Retinal pigment epithelial cell (primary cell): ENCODE data around the gene CFAP61.

ENCODE experiments used
- DNase-seq: peaks from one replicate; pipeline ENCODE4 v3.0.0-alpha.2; 2010; ENCODE audit warnings: low read depth
- H3K4me3 ChIP-seq: 2 replicates; pipeline ENCODE4 v1.5.1; 2011; ENCODE audit warnings: mild to moderate bottlenecking, low read length, control low read depth, moderate library complexity
- CTCF ChIP-seq: conservative IDR thresholded peaks from 2 replicates; pipeline ENCODE4 v1.5.1; 2011; ENCODE audit warnings: low read depth, low read length, control low read depth, inconsistent platforms

The CFAP61 gene

DNA sequence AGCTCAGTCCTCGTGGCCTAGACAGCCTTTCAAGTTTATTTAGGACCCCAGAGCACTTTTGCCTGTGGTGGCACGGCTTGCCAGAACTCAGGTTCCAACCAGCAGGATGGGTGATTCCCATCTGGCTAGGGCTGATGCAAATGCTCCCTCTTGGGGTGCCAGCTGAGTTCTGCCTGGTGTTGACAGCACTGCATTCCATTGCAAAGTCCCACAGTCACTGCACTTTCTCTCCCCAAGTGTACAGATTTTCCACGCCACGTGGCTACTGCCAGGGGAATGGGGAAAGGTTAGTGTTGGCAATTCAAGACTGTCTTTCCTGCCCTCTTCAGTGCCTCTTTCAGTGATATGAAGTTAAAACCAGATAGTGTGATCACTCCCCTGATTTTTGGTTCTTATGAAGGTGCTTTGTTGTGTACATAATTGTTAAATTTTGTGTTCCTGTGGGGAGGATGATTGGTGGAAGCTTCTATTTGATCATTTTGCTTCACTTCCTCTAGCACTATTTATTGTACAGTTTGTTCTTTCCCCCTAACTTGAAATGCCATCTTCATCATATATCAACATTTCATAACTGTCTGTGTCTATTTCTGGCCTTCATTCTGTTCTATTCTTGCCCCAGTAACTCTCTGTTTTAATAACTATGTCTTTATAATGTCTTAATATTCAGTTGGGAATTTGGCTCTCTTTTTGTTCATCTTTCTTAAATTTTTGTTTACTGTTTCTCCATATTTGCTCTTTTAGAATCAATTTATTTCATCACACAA lies 86.2 kb downstream of the CFAP61 start:
- TF ChIP-seq CTCF = no peak
- no peak for DNase-seq
- H3K4me3 ChIP-seq = no peak overlapping the region

- DNase-seq = no peak
- no peak for TF ChIP-seq CTCF
- H3K4me3 ChIP-seq = no peak overlapping the region
These were observed 87.1 kb downstream of the CFAP61 start for GRCh38 chr20:20139403-20139802.

- no peak for TF ChIP-seq CTCF
- no peak overlapping the region for H3K4me3 ChIP-seq
- no peak for DNase-seq
These were observed 90.8 kb downstream of the CFAP61 start for GRCh38 chr20:20143165-20143564.

- no peak for TF ChIP-seq CTCF
- H3K4me3 ChIP-seq = no peak overlapping the region
- DNase-seq = no peak
These were observed 91.3 kb downstream of the CFAP61 start for GRCh38 chr20:20143646-20144045.

- no peak for DNase-seq
- H3K4me3 ChIP-seq = no peak overlapping the region
- no peak for TF ChIP-seq CTCF
These were observed 96.4 kb downstream of the CFAP61 start for GRCh38 chr20:20148779-20149178.

DNA sequence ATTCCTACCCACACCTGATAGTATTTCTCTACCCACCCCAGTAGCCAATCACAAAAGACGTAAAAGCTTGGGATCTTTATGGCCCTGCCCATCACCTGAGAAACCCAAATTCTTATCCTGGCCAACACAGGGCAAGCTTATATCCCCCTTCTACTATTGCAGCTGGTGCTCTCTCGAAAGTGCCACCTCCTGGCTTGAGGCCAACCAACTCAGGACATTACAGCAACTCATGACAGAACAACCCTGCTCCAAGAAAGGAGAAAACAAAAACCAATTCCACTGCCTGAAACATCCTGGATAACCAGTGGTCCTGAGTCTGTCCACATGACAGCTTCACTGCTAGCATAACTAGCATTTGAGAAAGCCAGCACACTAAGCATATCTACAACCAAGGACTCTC lies 97.9 kb downstream of the CFAP61 start:
- no peak overlapping the region for H3K4me3 ChIP-seq
- DNase-seq = no peak
- TF ChIP-seq CTCF = no peak

DNA sequence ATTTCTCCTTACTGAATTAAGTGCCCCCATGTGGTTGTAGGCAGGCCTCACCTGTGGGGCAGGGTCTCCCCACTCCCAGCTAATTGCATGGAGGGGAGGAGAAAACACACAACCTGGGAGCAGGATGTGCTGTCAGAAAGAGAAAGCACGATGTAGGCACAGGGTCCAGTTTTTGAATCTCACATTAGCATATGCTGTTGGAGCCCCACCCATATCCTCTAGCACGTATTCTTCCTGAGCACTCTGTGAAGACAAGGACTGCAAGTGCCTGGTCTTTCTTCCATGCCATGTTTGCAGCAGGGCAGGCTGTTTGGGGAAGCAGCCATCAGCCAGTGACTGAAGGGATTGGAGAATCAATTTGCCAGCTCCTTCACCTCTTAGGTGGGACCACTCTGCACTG lies 108.2 kb downstream of the CFAP61 start:
- no peak for TF ChIP-seq CTCF
- DNase-seq = no peak
- no peak overlapping the region for H3K4me3 ChIP-seq
